Fibroblast of lung (primary cell): ENCODE results near the gene TARS3.

Experiments used
- EZH2 ChIP-seq: IDR thresholded peaks from 2 replicates; pipeline ENCODE4 v1.5.1; 2012; ENCODE audit warnings: low read length, control low read depth, mild to moderate bottlenecking; ENCODE audit errors: missing control alignments
- TF ChIP-seq, protein P1 (sequence below), 2 donors: IDR thresholded peaks in 1 of 2; conservative IDR thresholded peaks in 1 of 2; 1 replicate in 1 of 2; 2 replicates in 1 of 2; pipeline ENCODE4 v1.5.1; 2011 to 2012; ENCODE audit warnings: low read length in 2 of 2, control low read depth in 1 of 2, inconsistent platforms in 1 of 2, low read depth in 1 of 2, mild to moderate bottlenecking in 1 of 2

- TF ChIP-seq, protein P1, sequence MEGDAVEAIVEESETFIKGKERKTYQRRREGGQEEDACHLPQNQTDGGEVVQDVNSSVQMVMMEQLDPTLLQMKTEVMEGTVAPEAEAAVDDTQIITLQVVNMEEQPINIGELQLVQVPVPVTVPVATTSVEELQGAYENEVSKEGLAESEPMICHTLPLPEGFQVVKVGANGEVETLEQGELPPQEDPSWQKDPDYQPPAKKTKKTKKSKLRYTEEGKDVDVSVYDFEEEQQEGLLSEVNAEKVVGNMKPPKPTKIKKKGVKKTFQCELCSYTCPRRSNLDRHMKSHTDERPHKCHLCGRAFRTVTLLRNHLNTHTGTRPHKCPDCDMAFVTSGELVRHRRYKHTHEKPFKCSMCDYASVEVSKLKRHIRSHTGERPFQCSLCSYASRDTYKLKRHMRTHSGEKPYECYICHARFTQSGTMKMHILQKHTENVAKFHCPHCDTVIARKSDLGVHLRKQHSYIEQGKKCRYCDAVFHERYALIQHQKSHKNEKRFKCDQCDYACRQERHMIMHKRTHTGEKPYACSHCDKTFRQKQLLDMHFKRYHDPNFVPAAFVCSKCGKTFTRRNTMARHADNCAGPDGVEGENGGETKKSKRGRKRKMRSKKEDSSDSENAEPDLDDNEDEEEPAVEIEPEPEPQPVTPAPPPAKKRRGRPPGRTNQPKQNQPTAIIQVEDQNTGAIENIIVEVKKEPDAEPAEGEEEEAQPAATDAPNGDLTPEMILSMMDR (conservative IDR thresholded peaks at IDR 0.05 in 1 of 2, IDR thresholded peaks at IDR 0.05 in 1 of 2; ENCODE audit: low read depth in 1 of 2, low read length in 2 of 2) = no peak
- TF ChIP-seq EZH2 = no peak
Measured at GRCh38 chr15:101614001-101614585, 110.2 kb downstream of the TARS3 start.
